CD4-positive, alpha-beta T cell treated with Interleukin-6 at 100 ng/mL for 8 hours (primary cell): ENCODE results near the gene SORCS2.

Experiments used
- DNase-seq: peaks from one replicate; pipeline ENCODE4 v3.0.0-alpha.2; 2020; ENCODE audit warnings: mixed read lengths, low spot score

SORCS2 gene

GRCh38 chr4:7326306-7326692 is 134.0 kb downstream of the SORCS2 start:
- DNase-seq, result no peak

- no peak for DNase-seq
These were observed 134.5 kb downstream of the SORCS2 start for GRCh38 chr4:7326693-7327340.

GRCh38 chr4:7327341-7327885 is 135.1 kb downstream of the SORCS2 start:
- DNase-seq, result no peak

- no peak for DNase-seq
These were observed 136.0 kb downstream of the SORCS2 start for GRCh38 chr4:7328162-7328912.

GRCh38 chr4:7328913-7329638 is 136.7 kb downstream of the SORCS2 start:
- DNase-seq, result no peak

GRCh38 chr4:7330031-7330596 is 137.8 kb downstream of the SORCS2 start:
- DNase-seq, result no peak

- no peak for DNase-seq
These were observed 138.7 kb downstream of the SORCS2 start for GRCh38 chr4:7330811-7331681.

GRCh38 chr4:7331682-7332000 is 139.3 kb downstream of the SORCS2 start:
- DNase-seq, result no peak

- DNase-seq, result no peak
These were observed 140.1 kb downstream of the SORCS2 start for GRCh38 chr4:7332216-7333023.

- DNase-seq, result no peak
These were observed 140.9 kb downstream of the SORCS2 start for GRCh38 chr4:7333024-7333780.

GRCh38 chr4:7333801-7334421 is 141.6 kb downstream of the SORCS2 start:
- no peak for DNase-seq

- no peak for DNase-seq
These were observed 142.4 kb downstream of the SORCS2 start for GRCh38 chr4:7334521-7335275.

GRCh38 chr4:7335344-7336066 is 143.2 kb downstream of the SORCS2 start:
- no peak for DNase-seq

GRCh38 chr4:7336067-7336569 is 143.8 kb downstream of the SORCS2 start:
- no peak for DNase-seq

- DNase-seq, result no peak
These were observed 144.4 kb downstream of the SORCS2 start for GRCh38 chr4:7336732-7337131.

GRCh38 chr4:7337196-7338058 is 145.1 kb downstream of the SORCS2 start:
- DNase-seq, result no peak

- DNase-seq, result no peak
These were observed 145.7 kb downstream of the SORCS2 start for GRCh38 chr4:7338059-7338452.
